Effector memory CD4-positive, alpha-beta T cell (primary cell): ENCODE data around the gene UNG.

Experiments
- DNase-seq, 3 donors: peaks; one replicate each; pipeline ENCODE4 v3.0.0-alpha.2; 2020
- H3K27ac ChIP-seq: 2 replicates; pipeline ENCODE4 v1.7.0; 2013; ENCODE audit warnings: mild to moderate bottlenecking, low read length, moderate library complexity; ENCODE audit not compliant: insufficient read depth, poor library complexity, severe bottlenecking
- H3K27me3 ChIP-seq: replicated peaks from 2 replicates; pipeline ENCODE4 v1.7.0; 2013; ENCODE audit warnings: mild to moderate bottlenecking, low read length; ENCODE audit not compliant: insufficient read depth, control insufficient read depth, poor library complexity, severe bottlenecking
- H3K36me3 ChIP-seq: 2 replicates; pipeline ENCODE4 v1.7.0; 2013; ENCODE audit warnings: mild to moderate bottlenecking, low read length, moderate library complexity; ENCODE audit not compliant: control insufficient read depth, insufficient read depth
- H3K4me1 ChIP-seq: 2 replicates; pipeline ENCODE4 v1.7.0; 2013; ENCODE audit warnings: low read length, mild to moderate bottlenecking; ENCODE audit not compliant: control insufficient read depth, insufficient read depth, poor library complexity, severe bottlenecking
- H3K4me3 ChIP-seq: 2 replicates; pipeline ENCODE4 v1.7.0; 2013; ENCODE audit warnings: low read length, low read depth, mild to moderate bottlenecking; ENCODE audit not compliant: insufficient read depth, poor library complexity, severe bottlenecking
- H3K9me3 ChIP-seq: 2 replicates; pipeline ENCODE4 v1.7.0; 2013; ENCODE audit warnings: mild to moderate bottlenecking, low read length, moderate library complexity; ENCODE audit not compliant: control insufficient read depth

The UNG gene

GRCh38 chr12:109102491-109102890, 5.1 kb downstream of the UNG start:
- H3K4me1 ChIP-seq, result peaks cover 13% of the 10 kb centered on the region
- H3K27ac ChIP-seq, result no peak overlapping the region
- peaks cover 45% of the 10 kb centered on the region for H3K36me3 ChIP-seq
- H3K4me3 ChIP-seq, result no peak overlapping the region
- no peaks in the 10 kb centered on the region for H3K9me3 ChIP-seq
- no peaks in the 10 kb centered on the region for H3K27me3 ChIP-seq
- no peak for DNase-seq

DNA sequence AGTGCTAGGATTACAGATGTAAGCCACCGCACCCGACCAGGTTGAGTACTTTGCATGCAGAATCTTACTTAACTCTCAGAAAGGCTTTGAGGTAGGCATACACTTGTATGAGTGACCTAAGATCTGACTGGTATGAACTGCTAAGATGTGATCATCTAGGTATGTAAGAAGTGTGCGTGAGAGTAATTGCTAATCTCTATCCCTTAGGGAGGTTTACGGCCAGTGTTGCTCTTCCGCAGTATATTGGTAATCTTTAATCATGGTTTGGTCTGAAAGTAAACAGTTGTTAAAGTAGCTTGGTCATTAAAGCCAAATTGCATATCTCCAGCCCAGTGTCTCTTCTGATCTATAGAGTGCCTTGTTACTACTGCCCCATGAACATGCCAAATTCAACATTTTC, 7.8 kb downstream of the UNG start:
- DNase-seq, result no peak
- Histone ChIP-seq H3K27ac (no peak overlapping the region), H3K27me3 (no peaks in the 10 kb centered on the region), H3K4me1 (no peaks in the 10 kb centered on the region), H3K9me3 (no peaks in the 10 kb centered on the region), H3K4me3 (no peak overlapping the region), H3K36me3 (peaks cover 45% of the 10 kb centered on the region)

DNA sequence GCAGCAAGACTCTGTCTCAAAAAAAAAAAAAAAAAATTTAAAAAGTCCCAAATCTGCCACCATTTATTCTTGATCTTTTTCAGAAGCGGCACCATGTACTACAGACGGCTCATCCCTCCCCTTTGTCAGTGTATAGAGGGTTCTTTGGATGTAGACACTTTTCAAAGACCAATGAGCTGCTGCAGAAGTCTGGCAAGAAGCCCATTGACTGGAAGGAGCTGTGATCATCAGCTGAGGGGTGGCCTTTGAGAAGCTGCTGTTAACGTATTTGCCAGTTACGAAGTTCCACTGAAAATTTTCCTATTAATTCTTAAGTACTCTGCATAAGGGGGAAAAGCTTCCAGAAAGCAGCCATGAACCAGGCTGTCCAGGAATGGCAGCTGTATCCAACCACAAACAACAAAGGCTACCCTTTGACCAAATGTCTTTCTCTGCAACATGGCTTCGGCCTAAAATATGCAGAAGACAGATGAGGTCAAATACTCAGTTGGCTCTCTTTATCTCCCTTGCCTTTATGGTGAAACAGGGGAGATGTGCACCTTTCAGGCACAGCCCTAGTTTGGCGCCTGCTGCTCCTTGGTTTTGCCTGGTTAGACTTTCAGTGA, 12.5 kb downstream of the UNG start:
- Histone ChIP-seq H3K4me1 (no peaks in the 10 kb centered on the region), H3K36me3 (peaks cover 20% of the 10 kb centered on the region), H3K4me3 (no peak overlapping the region), H3K27ac (no peak overlapping the region), H3K9me3 (no peaks in the 10 kb centered on the region), H3K27me3 (no peaks in the 10 kb centered on the region)
- no peak for DNase-seq

GRCh38 chr12:109110988-109111495, 13.6 kb downstream of the UNG start:
- H3K36me3 ChIP-seq, result peaks cover 9% of the 10 kb centered on the region
- DNase-seq, result peak; percentile 24 to 31 (median 25)
- H3K27ac ChIP-seq, result peak overlapping the region; percentile 66
- H3K9me3 ChIP-seq, result no peaks in the 10 kb centered on the region
- peak overlapping the region; percentile 43 for H3K4me3 ChIP-seq
- H3K4me1 ChIP-seq, result no peaks in the 10 kb centered on the region
- H3K27me3 ChIP-seq, result no peaks in the 10 kb centered on the region

DNA sequence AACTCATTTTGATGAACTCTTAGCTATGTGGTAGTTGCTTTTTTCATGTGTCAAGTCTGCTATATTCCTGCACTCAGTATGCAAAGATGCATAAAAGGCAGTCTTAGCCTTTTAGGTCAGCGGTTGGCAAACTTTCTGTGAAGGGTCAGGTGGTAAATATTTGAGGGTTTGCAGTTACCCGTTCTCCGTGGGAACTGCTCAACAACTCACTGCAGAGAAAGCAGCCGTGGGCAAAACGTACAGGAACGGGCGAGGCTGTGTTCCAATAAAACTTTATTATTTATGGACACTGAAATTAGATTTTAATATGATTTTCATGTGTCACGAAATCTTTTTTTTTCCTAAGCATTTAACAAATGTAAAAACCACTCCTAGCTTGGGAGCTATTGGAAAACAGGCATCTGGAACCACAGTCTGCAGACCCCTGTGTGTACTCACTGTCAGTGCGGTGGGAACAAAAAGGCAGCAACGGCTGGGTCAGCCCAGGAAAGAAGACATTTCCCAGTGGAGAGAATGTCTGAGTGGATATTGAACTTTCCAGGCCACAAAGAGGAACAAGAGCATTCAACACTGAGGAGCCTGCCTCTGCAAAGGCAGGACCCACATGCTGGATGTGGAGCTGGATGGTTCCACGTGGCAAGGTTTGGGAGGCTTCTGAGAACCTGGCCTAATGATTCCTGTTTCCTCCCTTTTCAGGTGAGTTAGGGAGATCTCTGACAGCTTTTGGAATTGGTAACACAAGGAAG, 15.5 kb downstream of the UNG start:
- no peaks in the 10 kb centered on the region for H3K36me3 ChIP-seq
- no peak overlapping the region for H3K4me3 ChIP-seq
- H3K27ac ChIP-seq, result no peak overlapping the region
- no peaks in the 10 kb centered on the region for H3K27me3 ChIP-seq
- H3K4me1 ChIP-seq, result no peaks in the 10 kb centered on the region
- no peak for DNase-seq
- no peaks in the 10 kb centered on the region for H3K9me3 ChIP-seq

DNA sequence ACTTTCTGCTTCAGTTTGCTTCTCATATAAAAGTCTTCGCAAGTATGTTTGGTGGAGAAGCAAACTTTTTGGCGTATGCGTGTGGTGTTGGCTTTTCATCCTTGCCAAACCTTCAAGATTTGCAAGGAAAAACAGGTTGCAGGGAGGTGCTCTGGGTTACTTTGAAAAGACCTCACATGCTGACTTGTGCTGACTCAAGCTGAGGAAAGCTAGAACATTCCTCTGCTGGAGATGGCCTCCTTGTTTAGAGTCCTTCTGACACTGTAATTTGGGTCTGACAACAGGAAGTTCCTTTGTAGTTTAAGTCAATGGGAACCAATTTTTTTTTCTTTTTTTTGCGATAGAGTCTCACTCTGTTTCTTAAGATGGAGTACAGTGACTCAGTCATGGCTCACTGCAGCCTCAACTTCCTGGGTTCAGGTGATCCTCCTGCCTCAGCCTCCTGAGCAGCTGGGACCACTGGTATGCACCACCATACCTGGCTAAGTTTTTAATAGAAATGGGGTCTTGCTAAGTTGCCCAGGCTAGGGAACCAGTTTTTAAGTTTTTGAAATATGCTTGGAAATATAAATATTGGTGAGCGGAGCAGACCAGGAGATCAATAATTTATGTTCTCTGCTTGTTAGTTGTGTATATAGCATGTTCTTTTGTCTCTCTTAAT, 16.4 kb downstream of the UNG start:
- H3K36me3 ChIP-seq, result no peaks in the 10 kb centered on the region
- H3K4me3 ChIP-seq, result no peak overlapping the region
- H3K27ac ChIP-seq, result no peak overlapping the region
- no peaks in the 10 kb centered on the region for H3K9me3 ChIP-seq
- H3K27me3 ChIP-seq, result no peaks in the 10 kb centered on the region
- no peaks in the 10 kb centered on the region for H3K4me1 ChIP-seq
- no peak for DNase-seq

GRCh38 chr12:109114644-109115043, 17.2 kb downstream of the UNG start:
- H3K27ac ChIP-seq, result no peak overlapping the region
- no peaks in the 10 kb centered on the region for H3K27me3 ChIP-seq
- H3K4me1 ChIP-seq, result no peaks in the 10 kb centered on the region
- H3K4me3 ChIP-seq, result no peak overlapping the region
- DNase-seq, result no peak
- H3K36me3 ChIP-seq, result no peaks in the 10 kb centered on the region
- H3K9me3 ChIP-seq, result no peaks in the 10 kb centered on the region

- Histone ChIP-seq H3K27ac (no peak overlapping the region), H3K4me3 (no peak overlapping the region), H3K9me3 (no peaks in the 10 kb centered on the region), H3K4me1 (no peaks in the 10 kb centered on the region), H3K36me3 (no peaks in the 10 kb centered on the region), H3K27me3 (no peaks in the 10 kb centered on the region)
- DNase-seq, result no peak
These were observed 18.0 kb downstream of the UNG start for GRCh38 chr12:109115404-109115757.

- Histone ChIP-seq H3K27me3 (no peaks in the 10 kb centered on the region), H3K36me3 (no peaks in the 10 kb centered on the region), H3K27ac (no peak within 1 kb of the TSS), H3K9me3 (no peaks in the 10 kb centered on the region), H3K4me3 (no peak within 1 kb of the TSS), H3K4me1 (no peaks in the 10 kb centered on the region)
- no peak for DNase-seq
These were observed 18.6 kb downstream of the UNG start, which contains the start of gene ACACB for GRCh38 chr12:109115758-109116610. Gene ACACB, plus strand, starts transcription at chr12:109116587. Its CDS starts 22,819 bp downstream, at chr12:109139406.
